Stimulated activated CD4-positive, alpha-beta T cell treated with anti-CD3 and anti-CD28 coated beads, Interleukin-1b, Interleukin-23, amount 100 ng/mL, for 1 hour (primary cell): Measurements from ENCODE around the gene PDE6C.
"Not testable (repeated sequence)": the region's sequence is repeated elsewhere in the genome, so short reads cannot be mapped to it uniquely, and the experiment has no call there.

Source experiments
- DNase-seq, 2 donors: peaks; one replicate each; pipeline ENCODE4 v3.0.0-alpha.2; 2020; ENCODE audit warnings: low read depth in 2 of 2

The PDE6C gene

GRCh38 chr10:93630625-93631557 lies 18.6 kb downstream of the PDE6C start:
- no peak for DNase-seq

GRCh38 chr10:93639791-93640190 lies 27.5 kb downstream of the PDE6C start:
- no peak for DNase-seq

GRCh38 chr10:93652857-93653256 lies 40.5 kb downstream of the PDE6C start:
- no peak for DNase-seq

GRCh38 chr10:93654201-93654600 lies 41.9 kb downstream of the PDE6C start:
- no peak for DNase-seq

- DNase-seq, result no peak
Measured at GRCh38 chr10:93656155-93656554, 43.8 kb downstream of the PDE6C start.

- no peak for DNase-seq
Measured at GRCh38 chr10:93657757-93658156, 45.4 kb downstream of the PDE6C start.

GRCh38 chr10:93666030-93666429 lies 53.7 kb downstream of the PDE6C start:
- DNase-seq, result no peak

GRCh38 chr10:93667795-93668194 lies 55.5 kb downstream of the PDE6C start:
- no peak for DNase-seq

GRCh38 chr10:93670372-93670771 lies 58.0 kb downstream of the PDE6C start:
- no peak for DNase-seq

- DNase-seq, result no peak
Measured at GRCh38 chr10:93671042-93671441, 58.7 kb downstream of the PDE6C start.

- DNase-seq, result no peak
Measured at GRCh38 chr10:93672022-93672678, 59.8 kb downstream of the PDE6C start.

- no peak for DNase-seq
Measured at GRCh38 chr10:93672890-93673289, 60.6 kb downstream of the PDE6C start.

GRCh38 chr10:93673791-93674190 lies 61.5 kb downstream of the PDE6C start:
- no peak for DNase-seq

GRCh38 chr10:93678386-93678785 lies 66.0 kb downstream of the PDE6C start:
- DNase-seq, result no peak

- no peak for DNase-seq
Measured at GRCh38 chr10:93678805-93679587, 66.7 kb downstream of the PDE6C start.

GRCh38 chr10:93680412-93681047 lies 68.2 kb downstream of the PDE6C start:
- no peak for DNase-seq

- no peak for DNase-seq
Measured at GRCh38 chr10:93687737-93688136, 75.4 kb downstream of the PDE6C start.

- DNase-seq, result no peak
Measured at GRCh38 chr10:93695740-93696139, 83.4 kb downstream of the PDE6C start.

GRCh38 chr10:93696582-93696981 lies 84.2 kb downstream of the PDE6C start:
- DNase-seq, result not testable (repeated sequence)

- DNase-seq, result no peak
Measured at GRCh38 chr10:93697207-93697606, 84.9 kb downstream of the PDE6C start.

GRCh38 chr10:93701866-93702209 lies 89.5 kb downstream of the PDE6C start:
- DNase-seq, result no peak
